ENCODE results near the gene RRP8.

GRCh38 chr11:6625156-6625831 is 21.9 kb upstream of the RRP8 start:
- TF ChIP-seq CTCF (IDR thresholded peaks at IDR 0.05) (no peak), POLR2A (IDR thresholded peaks at IDR 0.05) (no peak), POLR2AphosphoS5 (IDR thresholded peaks at IDR 0.05) (no peak), EP300 (IDR thresholded peaks at IDR 0.05) (no peak)

Data from upper lobe of left lung (tissue), 4 donors.